DND-41 (cell line): ENCODE data around the gene DLGAP4.

ENCODE experiments used
- EZH2 ChIP-seq: IDR thresholded peaks from 3 replicates; pipeline ENCODE4 v1.6.1; 2012; ENCODE audit warnings: borderline replicate concordance, low read depth, mild to moderate bottlenecking, moderate library complexity, low read length, inconsistent platforms; ENCODE audit not compliant: severe bottlenecking
- TF ChIP-seq, protein P1 (sequence below): IDR thresholded peaks from 2 replicates; pipeline ENCODE4 v1.5.1; 2012; ENCODE audit warnings: borderline replicate concordance, low read length, moderate library complexity, mild to moderate bottlenecking; ENCODE audit not compliant: poor library complexity, severe bottlenecking; ENCODE audit errors: extremely low read depth

DNA sequence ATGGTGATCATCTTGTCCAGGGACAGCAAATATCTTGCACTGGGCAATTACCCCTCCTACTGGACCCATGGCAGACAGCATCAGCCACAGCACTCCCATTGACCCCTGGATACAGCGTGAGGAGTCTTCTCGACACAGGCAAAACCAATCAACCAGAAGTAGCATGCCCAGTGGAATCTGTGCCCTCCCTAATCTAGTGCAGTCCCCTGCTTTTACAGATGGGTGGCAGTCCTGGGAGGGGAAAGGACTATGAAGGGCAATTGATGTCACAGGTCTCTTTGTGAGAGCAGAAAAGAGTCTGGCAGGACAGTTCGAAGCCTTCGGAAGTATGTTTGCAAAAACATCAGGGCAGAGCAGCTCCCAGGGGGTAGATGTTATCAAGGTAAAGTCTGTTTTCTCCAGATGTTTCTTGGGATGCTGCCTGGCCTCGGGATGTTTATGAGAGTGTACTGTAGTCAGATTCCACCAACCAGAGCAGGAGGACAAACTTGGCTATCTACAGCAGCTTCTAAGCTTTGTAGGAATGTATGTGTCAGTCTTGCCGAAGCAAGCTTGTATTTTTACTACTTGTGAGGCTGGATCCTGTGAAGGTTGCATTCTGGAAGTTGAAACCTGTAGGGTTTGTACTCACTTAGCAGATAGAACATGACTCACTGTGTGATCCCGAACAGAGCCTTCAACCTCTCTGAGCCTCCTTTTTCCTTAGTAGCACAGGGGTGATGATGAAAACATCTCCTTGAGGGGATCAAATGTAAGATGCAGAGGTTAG lies 172.2 kb downstream of the DLGAP4 start:
- TF ChIP-seq, protein P1, sequence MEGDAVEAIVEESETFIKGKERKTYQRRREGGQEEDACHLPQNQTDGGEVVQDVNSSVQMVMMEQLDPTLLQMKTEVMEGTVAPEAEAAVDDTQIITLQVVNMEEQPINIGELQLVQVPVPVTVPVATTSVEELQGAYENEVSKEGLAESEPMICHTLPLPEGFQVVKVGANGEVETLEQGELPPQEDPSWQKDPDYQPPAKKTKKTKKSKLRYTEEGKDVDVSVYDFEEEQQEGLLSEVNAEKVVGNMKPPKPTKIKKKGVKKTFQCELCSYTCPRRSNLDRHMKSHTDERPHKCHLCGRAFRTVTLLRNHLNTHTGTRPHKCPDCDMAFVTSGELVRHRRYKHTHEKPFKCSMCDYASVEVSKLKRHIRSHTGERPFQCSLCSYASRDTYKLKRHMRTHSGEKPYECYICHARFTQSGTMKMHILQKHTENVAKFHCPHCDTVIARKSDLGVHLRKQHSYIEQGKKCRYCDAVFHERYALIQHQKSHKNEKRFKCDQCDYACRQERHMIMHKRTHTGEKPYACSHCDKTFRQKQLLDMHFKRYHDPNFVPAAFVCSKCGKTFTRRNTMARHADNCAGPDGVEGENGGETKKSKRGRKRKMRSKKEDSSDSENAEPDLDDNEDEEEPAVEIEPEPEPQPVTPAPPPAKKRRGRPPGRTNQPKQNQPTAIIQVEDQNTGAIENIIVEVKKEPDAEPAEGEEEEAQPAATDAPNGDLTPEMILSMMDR, result peak; percentile 28
- no peak for TF ChIP-seq EZH2
